Body of pancreas (tissue), 4 donors: ENCODE measurements around the gene MRPL22.

Experiments
- CTCF ChIP-seq, 7 experiments: fragments of 450-650 bp in 4 of 7; fragments of 200-600 bp in 3 of 7; sonication (generic) in 3 of 7; IDR thresholded peaks; one replicate each; pipeline ENCODE4 v1.5.1; 2016 to 2019; ENCODE audit warnings: antibody characterized with exemption in 7 of 7
- POLR2A ChIP-seq, 3 donors: fragments of 450-650 bp; IDR thresholded peaks; one replicate each; pipeline ENCODE4 v1.6.1; 2016; ENCODE audit warnings: antibody characterized with exemption in 3 of 3, mild to moderate bottlenecking in 2 of 3

GRCh38 chr5:154933537-154933936, 7.3 kb upstream of the MRPL22 start:
- TF ChIP-seq CTCF (IDR thresholded peaks at IDR 0.05), result no peak
- no peak for TF ChIP-seq POLR2A (IDR thresholded peaks at IDR 0.05)
